Right lobe of liver (tissue), 6 donors: ENCODE data around the gene SIRPA. TPM values are rescaled to one million over a fixed set of nuclear protein-coding genes. Genes with fewer than 3 reads are reported as not detected.

Source experiments
- ATAC-seq, 4 donors: fragments of 200-7000 bp; cut with Tn5 transposase; one replicate each; pipeline ENCODE4 v1.9.1; 2020; ENCODE audit warnings: mild to moderate bottlenecking in 4 of 4, moderate library complexity in 4 of 4
- DNase-seq, 3 donors: peaks; one replicate each; pipeline ENCODE4 v3.0.0-alpha.2; 2020
- H3K27ac ChIP-seq, 3 donors: fragments of 200-600 bp; one replicate each; pipeline ENCODE4 v1.8.0; 2022
- H3K27me3 ChIP-seq, 2 donors: fragments of 200-600 bp; one replicate each; pipeline ENCODE4 v1.8.0; 2022
- H3K36me3 ChIP-seq, 4 donors: fragments of 200-600 bp; sonication (generic) in 1 of 4; one replicate each; pipeline versions ENCODE4 v1.5.1 to v1.8.0; 2017 to 2022; ENCODE audit warnings: control low read depth in 1 of 4
- H3K4me1 ChIP-seq, 4 donors: fragments of 200-600 bp; sonication (generic) in 1 of 4; one replicate each; pipeline versions ENCODE4 v1.5.1 to v1.8.0; 2017 to 2022; ENCODE audit warnings: control low read depth in 1 of 4
- H3K4me3 ChIP-seq, 3 donors: fragments of 200-600 bp; one replicate each; pipeline ENCODE4 v1.8.0; 2022
- H3K9me3 ChIP-seq, 4 donors: fragments of 200-600 bp; sonication (generic) in 1 of 4; one replicate each; pipeline versions ENCODE4 v1.5.1 to v1.8.0; 2017 to 2022; ENCODE audit warnings: control low read depth in 1 of 4
- POLR2A ChIP-seq: fragments of 450-650 bp; IDR thresholded peaks from one replicate; pipeline ENCODE4 v1.6.1; 2017; ENCODE audit warnings: antibody characterized with exemption, mild to moderate bottlenecking
- WGBS: methylation state at CpG from one replicate; pipeline ENCODE4 v1.1.6; 2018; ENCODE audit warnings: low coverage, low lambda C conversion rate; ENCODE audit not compliant: insufficient coverage; ENCODE audit errors: missing lambda C conversion rate; 5-methylcytosine and 5-hydroxymethylcytosine counted together
- intact Hi-C, 2 donors: fragments of 100-400 bp; cut with DNase I; formaldehyde crosslinking; loops; one replicate each; pipeline versions ENCODE4 v1.11.2 to v1.14.1; 2022
- total RNA-seq, 6 experiments: library from RNA; depleted of rRNA in 2 of 6; stranded (reverse); fragments of >200 nt in 2 of 6; fragmentation: NEBNext Ultra II Directional in 3 of 6; extraction: Animal tissue kit (Norgen Biotek cat#: 25700) in 3 of 6; gene quantifications; one replicate each; pipeline versions ENCODE4 v1.1.0 to v1.2.4, GENCODE V29; 2016 to 2023
- TF ChIP-seq, protein P1 (sequence below), 4 donors: fragments of 200-600 bp in 3 of 4; fragments of 450-650 bp in 1 of 4; IDR thresholded peaks; one replicate each; pipeline versions ENCODE4 v1.5.1 to v1.8.0; 2016 to 2022; ENCODE audit warnings: antibody characterized with exemption in 4 of 4, mild to moderate bottlenecking in 2 of 4
- donor health status: DM: no; HTN: yes; CAD: no.
- donor health status: DM: no; HTN: no; CAD: no.
- donor health status: DM: no; HTN: no; CAD: no.
- donor health status: DM: no; HTN: yes; CAD: no.
- donor health status: DM: no; HTN: yes; CAD: no.

Gene SIRPA
- total RNA-seq, 6 experiments from 2014 or later = 26.8 to 42.7 (median 34.8) TPM

GRCh38 chr20:1922786-1923185 is 27.6 kb downstream of the SIRPA start:
- Histone ChIP-seq H3K9me3 (no peaks in the 10 kb centered on the region), H3K4me1 (peaks cover 0 to 7% (median 0%) of the 10 kb centered on the region in 4 donors), H3K36me3 (peaks cover 0 to 16% (median under 1%) of the 10 kb centered on the region in 4 donors), H3K4me3 (no peak overlapping the region), H3K27me3 (no peaks in the 10 kb centered on the region), H3K27ac (no peak overlapping the region)
- no peak for DNase-seq
- intact Hi-C loops = no loop called here
- ATAC-seq = no peak
- no peak for TF ChIP-seq POLR2A
- TF ChIP-seq, protein P1, sequence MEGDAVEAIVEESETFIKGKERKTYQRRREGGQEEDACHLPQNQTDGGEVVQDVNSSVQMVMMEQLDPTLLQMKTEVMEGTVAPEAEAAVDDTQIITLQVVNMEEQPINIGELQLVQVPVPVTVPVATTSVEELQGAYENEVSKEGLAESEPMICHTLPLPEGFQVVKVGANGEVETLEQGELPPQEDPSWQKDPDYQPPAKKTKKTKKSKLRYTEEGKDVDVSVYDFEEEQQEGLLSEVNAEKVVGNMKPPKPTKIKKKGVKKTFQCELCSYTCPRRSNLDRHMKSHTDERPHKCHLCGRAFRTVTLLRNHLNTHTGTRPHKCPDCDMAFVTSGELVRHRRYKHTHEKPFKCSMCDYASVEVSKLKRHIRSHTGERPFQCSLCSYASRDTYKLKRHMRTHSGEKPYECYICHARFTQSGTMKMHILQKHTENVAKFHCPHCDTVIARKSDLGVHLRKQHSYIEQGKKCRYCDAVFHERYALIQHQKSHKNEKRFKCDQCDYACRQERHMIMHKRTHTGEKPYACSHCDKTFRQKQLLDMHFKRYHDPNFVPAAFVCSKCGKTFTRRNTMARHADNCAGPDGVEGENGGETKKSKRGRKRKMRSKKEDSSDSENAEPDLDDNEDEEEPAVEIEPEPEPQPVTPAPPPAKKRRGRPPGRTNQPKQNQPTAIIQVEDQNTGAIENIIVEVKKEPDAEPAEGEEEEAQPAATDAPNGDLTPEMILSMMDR (IDR thresholded peaks at IDR 0.05) = no peak

DNA sequence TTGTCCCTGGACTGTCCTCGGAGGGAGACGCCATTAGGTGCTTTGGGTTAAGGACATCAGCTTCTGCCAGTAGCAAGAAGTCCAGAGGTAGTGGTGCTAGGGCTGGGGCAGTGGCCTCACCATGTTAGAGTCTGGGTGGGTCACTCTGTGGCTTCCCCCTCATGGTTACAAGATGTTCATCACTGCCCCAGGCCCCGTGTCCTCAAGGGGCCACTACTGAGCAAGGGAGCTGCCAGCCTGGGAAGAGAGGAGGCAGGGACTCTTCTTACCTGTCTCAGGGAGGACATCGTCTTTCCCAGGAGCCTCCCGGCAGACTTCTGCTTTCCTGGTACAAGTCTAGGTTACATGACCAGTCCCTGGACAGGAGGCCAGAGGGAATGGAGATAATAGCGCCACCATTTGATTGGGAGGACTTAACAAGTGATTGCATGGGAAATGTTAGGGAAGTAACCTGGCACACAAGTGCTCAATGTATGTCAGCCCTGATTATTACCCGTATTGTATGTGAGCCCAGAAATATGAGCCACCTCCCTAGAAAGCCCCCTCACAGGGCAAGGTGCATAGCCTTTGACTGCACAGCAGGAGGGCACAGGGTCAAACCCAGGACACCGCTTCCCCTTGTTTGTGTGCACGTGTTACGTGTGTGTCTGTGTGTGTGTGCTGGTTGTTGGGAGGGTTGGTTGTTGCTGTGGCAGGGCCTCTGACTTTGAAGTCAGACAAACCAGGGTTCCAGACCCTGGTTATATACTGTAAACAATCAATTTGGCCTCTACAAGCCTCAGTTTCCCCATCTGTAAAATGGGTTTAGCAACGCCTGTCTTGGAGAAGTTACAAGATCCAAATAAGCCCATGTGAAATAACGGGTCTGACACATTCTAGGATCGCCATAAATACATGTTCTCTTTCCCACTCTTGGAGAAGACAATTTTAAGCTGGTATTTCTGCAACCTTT is 30.0 kb downstream of the SIRPA start:
- 79% methylated on average over 5 of the region's 13 CpGs for WGBS
- Histone ChIP-seq H3K4me3 (no peak overlapping the region), H3K27me3 (no peaks in the 10 kb centered on the region), H3K27ac (no peak overlapping the region), H3K4me1 (peaks cover 0 to 6% (median under 1%) of the 10 kb centered on the region in 4 donors), H3K9me3 (no peaks in the 10 kb centered on the region), H3K36me3 (peaks cover 0 to 16% (median under 1%) of the 10 kb centered on the region in 4 donors)
- no peak for DNase-seq
- intact Hi-C loops = no loop called here
- no peak for ATAC-seq
- TF ChIP-seq POLR2A = no peak
- TF ChIP-seq, protein P1 (IDR thresholded peaks at IDR 0.05) = no peak

- TF ChIP-seq POLR2A = no peak
- TF ChIP-seq, protein P1 (IDR thresholded peaks at IDR 0.05) = no peak
- intact Hi-C loops = no loop called here
- ATAC-seq = no peak
- WGBS = 20% methylated on average over 1 of the region's 5 CpGs
- H3K4me3 ChIP-seq = no peak overlapping the region
- H3K9me3 ChIP-seq = no peaks in the 10 kb centered on the region
- DNase-seq = no peak
- H3K36me3 ChIP-seq = peaks cover 0 to 16% (median under 1%) of the 10 kb centered on the region in 4 donors
- no peak overlapping the region for H3K27ac ChIP-seq
- H3K27me3 ChIP-seq = no peaks in the 10 kb centered on the region
- peaks cover 0 to 7% (median 0%) of the 10 kb centered on the region in 4 donors for H3K4me1 ChIP-seq
Measured at GRCh38 chr20:1926237-1926636, 31.0 kb downstream of the SIRPA start.

- DNase-seq (no peak), ATAC-seq (no peak)
- H3K36me3 ChIP-seq = peaks cover 0 to 14% (median under 1%) of the 10 kb centered on the region in 4 donors
- H3K4me1 ChIP-seq = peaks cover 0 to 7% (median 0%) of the 10 kb centered on the region in 4 donors
- no peak overlapping the region for H3K4me3 ChIP-seq
- TF ChIP-seq POLR2A = no peak
- TF ChIP-seq, protein P1 (IDR thresholded peaks at IDR 0.05) = no peak
- no peaks in the 10 kb centered on the region for H3K9me3 ChIP-seq
- WGBS = 62% methylated on average over 5 of the region's 8 CpGs
- intact Hi-C loops = no loop called here
- H3K27ac ChIP-seq = no peak overlapping the region
- no peaks in the 10 kb centered on the region for H3K27me3 ChIP-seq
Measured at GRCh38 chr20:1927217-1927616, 32.0 kb downstream of the SIRPA start.
